ENCODE data around the gene SRPK2.
A peak's percentile ranks its signal among the peaks of the same experiment; 100 is the strongest.

The SRPK2 gene

GRCh38 chr7:105399043-105399725 is 10.5 kb upstream of the SRPK2 start:
- H3K36me3 ChIP-seq, result no peaks in the 10 kb centered on the region
- DNase-seq, result no peak
- peaks cover 6% of the 10 kb centered on the region for H3K4me1 ChIP-seq
- peak; percentile 38 for TF ChIP-seq CTCF (IDR thresholded peaks at IDR 0.05; ENCODE audit: low read depth, low read length)
- H3K9me3 ChIP-seq, result no peaks in the 10 kb centered on the region
- H3K27me3 ChIP-seq, result no peaks in the 10 kb centered on the region
- no peak overlapping the region for H3K4me3 ChIP-seq (ENCODE audit: low read depth, low read length)

GRCh38 chr7:105396566-105396965 is 7.8 kb upstream of the SRPK2 start:
- H3K4me1 ChIP-seq, result peaks cover 2% of the 10 kb centered on the region
- H3K36me3 ChIP-seq, result no peaks in the 10 kb centered on the region
- H3K27me3 ChIP-seq, result no peaks in the 10 kb centered on the region
- DNase-seq, result no peak
- no peak overlapping the region for H3K4me3 ChIP-seq (ENCODE audit: low read depth, low read length)
- no peak for TF ChIP-seq CTCF (IDR thresholded peaks at IDR 0.05; ENCODE audit: low read depth, low read length)
- no peaks in the 10 kb centered on the region for H3K9me3 ChIP-seq

- H3K4me3 ChIP-seq (ENCODE audit: low read depth, low read length), result no peak overlapping the region
- DNase-seq, result no peak
- no peaks in the 10 kb centered on the region for H3K9me3 ChIP-seq
- no peaks in the 10 kb centered on the region; the same call in 1 of the 2 replicates for H3K36me3 ChIP-seq
- H3K27me3 ChIP-seq, result no peaks in the 10 kb centered on the region
- no peaks in the 10 kb centered on the region for H3K4me1 ChIP-seq
- TF ChIP-seq CTCF (IDR thresholded peaks at IDR 0.05; ENCODE audit: low read depth, low read length), result no peak
Observed at GRCh38 chr7:105391429-105391828, 2.7 kb upstream of the SRPK2 start.

- Histone ChIP-seq H3K4me1 (no peaks in the 10 kb centered on the region), H3K4me3 (ENCODE audit: low read depth, low read length) (no peak overlapping the region), H3K27me3 (no peaks in the 10 kb centered on the region), H3K36me3 (no peaks in the 10 kb centered on the region; the same call in 1 of the 2 replicates), H3K9me3 (no peaks in the 10 kb centered on the region)
- no peak for DNase-seq
- no peak for TF ChIP-seq CTCF (IDR thresholded peaks at IDR 0.05; ENCODE audit: low read depth, low read length)
Observed at GRCh38 chr7:105389889-105390288, 1.2 kb upstream of the SRPK2 start.

- Histone ChIP-seq H3K4me1 (no peaks in the 10 kb centered on the region), H3K36me3 (no peaks in the 10 kb centered on the region; the same call in 1 of the 2 replicates), H3K4me3 (ENCODE audit: low read depth, low read length) (peak overlapping the region; percentile 57), H3K9me3 (no peaks in the 10 kb centered on the region), H3K27me3 (no peaks in the 10 kb centered on the region)
- DNase-seq, result peak; percentile 70
- no peak for TF ChIP-seq CTCF (IDR thresholded peaks at IDR 0.05; ENCODE audit: low read depth, low read length)
Observed at GRCh38 chr7:105389088-105389650, 448 bp upstream of the SRPK2 start.
